Measurements from ENCODE around the gene BRD9.
"Not testable (repeated sequence)": the region's sequence is repeated elsewhere in the genome, so short reads cannot be mapped to it uniquely, and the experiment has no call there.

The BRD9 gene

GRCh38 chr5:900781-901180 is 8.2 kb upstream of the BRD9 start:
- no peak for DNase-seq

GRCh38 chr5:893711-894110 is 1.1 kb upstream of the BRD9 start:
- DNase-seq: no peak

GRCh38 chr5:893137-893506 is 521 bp upstream of the BRD9 start:
- DNase-seq: no peak

- no peak for DNase-seq
Observed at GRCh38 chr5:891837-892393, 686 bp downstream of the BRD9 start.

- no peak for DNase-seq
Observed at GRCh38 chr5:891117-891836, 1.3 kb downstream of the BRD9 start.

GRCh38 chr5:889075-889710 is 3.4 kb downstream of the BRD9 start:
- no peak for DNase-seq

- DNase-seq: no peak
Observed at GRCh38 chr5:888638-889035, 4.0 kb downstream of the BRD9 start.

- no peak for DNase-seq
Observed at GRCh38 chr5:887947-888637, 4.5 kb downstream of the BRD9 start.

- no peak for DNase-seq
Observed at GRCh38 chr5:886716-887325, 5.8 kb downstream of the BRD9 start.

- no peak for DNase-seq
Observed at GRCh38 chr5:886036-886435, 6.6 kb downstream of the BRD9 start.

- DNase-seq: peak; percentile 15
Observed at GRCh38 chr5:885529-885928, 7.1 kb downstream of the BRD9 start.

- DNase-seq: no peak
Observed at GRCh38 chr5:885127-885442, 7.5 kb downstream of the BRD9 start.

- no peak for DNase-seq
Observed at GRCh38 chr5:884345-885126, 8.1 kb downstream of the BRD9 start.

GRCh38 chr5:883475-884181 is 9.0 kb downstream of the BRD9 start:
- no peak for DNase-seq

GRCh38 chr5:882253-883183 is 10.1 kb downstream of the BRD9 start:
- DNase-seq: no peak

GRCh38 chr5:881551-881935 is 11.1 kb downstream of the BRD9 start:
- DNase-seq: no peak

- DNase-seq: no peak
Observed at GRCh38 chr5:880816-881550, 11.6 kb downstream of the BRD9 start.

- not testable (repeated sequence) for DNase-seq
Observed at GRCh38 chr5:878677-879076, 13.9 kb downstream of the BRD9 start.

GRCh38 chr5:878125-878524 is 14.5 kb downstream of the BRD9 start:
- no peak for DNase-seq
